Superior temporal gyrus (tissue), 1 donor: ENCODE data around the gene TMC5.

ENCODE experiments used
- DNase-seq: peaks from one replicate; pipeline ENCODE4 v3.0.0-alpha.2; 2016; ENCODE audit errors: extremely low spot score

Gene TMC5

DNA sequence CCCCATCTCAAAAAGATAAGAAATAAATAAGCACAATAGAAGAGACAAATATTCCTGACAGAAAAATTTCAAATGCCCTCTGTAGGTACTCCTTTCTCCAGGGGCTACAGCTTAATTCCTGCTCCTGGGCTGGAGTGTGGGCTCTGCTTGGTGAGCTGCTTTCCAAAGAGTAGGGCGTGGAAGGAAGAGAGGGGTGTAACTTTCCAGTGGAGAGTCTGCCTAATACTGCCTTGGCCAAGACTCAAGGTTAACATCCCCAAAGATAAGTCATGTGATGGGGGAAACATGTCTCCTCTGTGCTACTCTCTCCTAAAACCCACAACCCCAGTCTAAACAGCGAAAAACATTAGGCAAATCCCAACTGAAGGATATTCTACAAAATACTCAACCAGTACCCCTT is 42.7 kb downstream of the TMC5 start:
- no peak for DNase-seq

DNA sequence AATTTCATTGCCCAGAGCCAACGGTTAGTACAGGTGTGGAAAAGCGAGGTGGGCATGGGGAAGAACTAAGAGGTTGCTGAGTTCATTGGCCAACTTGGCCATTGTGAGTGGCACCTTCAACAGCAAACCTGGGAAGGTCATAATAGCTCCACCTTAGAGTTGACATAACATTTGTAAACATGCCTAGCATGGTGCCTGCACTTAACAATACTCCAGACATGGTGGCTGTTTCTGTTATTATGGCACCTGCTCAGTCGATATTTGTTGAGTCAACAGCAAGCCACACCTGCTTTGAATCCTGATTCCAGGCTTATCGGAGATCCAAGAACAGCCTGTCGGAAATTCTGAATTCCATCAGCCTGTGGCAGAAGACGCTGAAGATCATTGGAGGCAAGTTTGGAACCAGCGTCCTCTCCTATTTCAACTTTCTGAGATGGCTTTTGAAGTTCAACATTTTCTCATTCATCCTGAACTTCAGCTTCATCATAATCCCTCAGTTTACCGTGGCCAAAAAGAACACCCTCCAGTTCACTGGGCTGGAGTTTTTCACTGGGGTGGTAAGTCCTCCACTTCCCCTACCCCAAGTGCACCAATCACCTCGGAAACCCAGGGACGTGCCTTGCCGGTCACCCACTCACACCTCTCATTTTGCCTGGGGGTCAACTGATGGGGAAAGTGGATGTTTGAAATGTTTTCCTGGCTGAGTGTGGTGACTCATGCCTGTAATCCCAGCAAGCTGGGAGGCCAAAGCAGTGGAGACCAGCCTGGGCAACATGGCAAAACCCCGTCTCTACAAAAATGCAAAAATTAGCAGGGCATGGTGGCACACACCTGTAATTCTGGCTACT is 46.0 kb downstream of the TMC5 start:
- DNase-seq: no peak

DNA sequence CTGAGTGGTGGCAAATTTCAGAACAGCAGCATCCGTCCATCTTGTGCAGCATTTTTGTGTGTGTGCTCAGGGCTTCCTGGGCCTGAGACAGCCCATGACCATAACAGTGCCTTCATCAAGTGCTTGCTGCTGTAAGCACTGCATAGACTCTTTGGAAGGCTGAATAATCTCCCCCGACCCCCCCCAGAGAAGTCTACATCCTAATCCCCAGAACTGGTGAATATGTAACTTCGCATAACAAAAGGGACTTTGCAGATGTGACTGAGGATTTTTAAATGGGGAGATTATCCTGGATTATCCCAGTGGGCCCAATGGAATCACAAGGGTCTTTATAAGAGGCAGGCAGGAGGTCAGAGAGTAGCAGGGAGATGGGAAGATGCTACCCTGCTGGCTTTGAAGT is 50.6 kb downstream of the TMC5 start:
- DNase-seq: no peak

DNA sequence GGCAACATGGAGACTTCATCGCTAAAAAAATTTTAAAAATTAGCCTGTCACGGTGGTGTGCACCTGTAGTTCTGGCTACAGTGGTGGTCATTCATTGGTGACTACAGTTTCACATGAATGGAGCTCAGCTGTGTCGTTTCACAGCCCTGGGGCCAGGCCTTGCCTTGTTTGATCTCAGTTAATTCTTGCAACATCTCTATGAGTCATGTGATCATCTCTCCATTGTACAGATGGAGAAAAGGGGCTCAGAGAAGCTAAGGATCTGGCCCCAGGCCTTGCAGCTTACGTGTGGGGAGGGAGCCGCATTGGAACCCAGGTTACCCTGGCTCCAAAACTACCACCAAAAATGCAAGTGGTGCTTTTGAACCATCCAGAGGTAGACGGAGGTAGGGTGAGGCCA is 54.8 kb downstream of the TMC5 start:
- DNase-seq: no peak

DNA sequence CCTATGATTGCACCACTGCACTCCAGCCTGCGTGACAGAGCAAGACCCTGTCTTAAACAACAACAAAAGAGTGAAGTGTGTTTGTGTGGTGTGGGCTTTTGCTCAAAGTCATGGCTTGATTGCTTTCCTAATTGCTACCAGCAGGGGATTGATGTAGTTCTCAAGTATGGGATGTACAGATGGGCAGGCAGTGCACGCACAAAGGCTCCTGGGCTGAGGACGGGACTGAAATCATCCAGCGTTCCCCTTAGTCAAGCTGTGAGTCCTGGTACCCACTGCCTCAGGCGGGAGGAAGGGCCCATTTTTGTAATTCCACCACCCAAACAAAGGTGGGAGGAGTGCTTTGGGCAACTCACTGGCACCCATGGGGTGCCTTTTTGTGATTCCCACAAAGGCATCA is 56.9 kb downstream of the TMC5 start:
- DNase-seq: no peak

DNA sequence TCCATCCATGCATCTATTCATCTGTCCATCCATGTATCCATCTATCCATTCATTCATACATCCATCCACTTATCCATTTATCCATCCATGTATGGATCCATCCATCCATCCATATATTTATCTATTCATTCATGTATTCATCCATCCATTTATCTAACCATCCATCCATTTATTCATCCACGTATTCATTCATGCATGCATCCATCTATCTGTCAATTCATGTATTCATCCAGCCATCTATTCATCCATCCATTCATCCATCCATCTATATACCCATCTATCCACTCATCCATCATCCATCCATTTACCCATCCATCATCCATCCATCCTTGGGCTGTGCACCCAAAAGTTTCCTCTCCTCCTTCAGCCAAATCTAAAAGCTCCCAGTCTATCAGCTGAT is 60.8 kb downstream of the TMC5 start:
- no peak for DNase-seq

DNA sequence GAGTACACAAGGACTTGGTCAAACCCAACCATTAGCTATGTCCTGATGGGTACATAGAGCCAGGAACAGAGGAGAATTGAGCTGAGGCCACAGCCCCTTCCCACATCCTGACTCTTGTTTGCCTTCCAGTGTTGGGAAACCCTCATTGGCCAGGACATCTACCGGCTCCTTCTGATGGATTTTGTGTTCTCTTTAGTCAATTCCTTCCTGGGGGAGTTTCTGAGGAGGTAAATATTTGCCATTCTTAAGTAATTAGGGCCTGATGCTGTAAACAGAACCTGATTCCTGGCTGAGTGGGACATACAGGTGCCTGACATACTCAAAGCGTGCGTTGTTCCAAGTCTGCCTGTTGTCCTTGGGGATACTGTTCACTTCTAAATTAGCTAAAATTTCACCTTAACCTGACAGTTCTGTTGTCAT is 61.6 kb downstream of the TMC5 start:
- no peak for DNase-seq

DNA sequence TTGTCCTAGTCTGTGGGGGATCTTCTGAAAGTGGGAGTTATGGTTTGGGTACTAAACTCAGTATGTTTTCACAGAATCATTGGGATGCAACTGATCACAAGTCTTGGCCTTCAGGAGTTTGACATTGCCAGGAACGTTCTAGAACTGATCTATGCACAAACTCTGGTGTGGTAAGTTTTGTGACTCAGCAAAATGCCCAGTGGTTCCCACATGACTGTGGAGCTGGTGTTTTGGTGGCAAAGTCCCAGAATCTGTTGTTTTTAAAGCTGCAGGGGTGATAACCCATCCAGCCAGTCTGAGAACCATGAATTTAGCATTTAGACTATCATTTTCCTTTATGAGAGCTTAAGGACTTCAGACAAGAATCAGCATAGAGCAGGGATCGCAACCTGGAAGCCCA is 63.6 kb downstream of the TMC5 start:
- no peak for DNase-seq

DNA sequence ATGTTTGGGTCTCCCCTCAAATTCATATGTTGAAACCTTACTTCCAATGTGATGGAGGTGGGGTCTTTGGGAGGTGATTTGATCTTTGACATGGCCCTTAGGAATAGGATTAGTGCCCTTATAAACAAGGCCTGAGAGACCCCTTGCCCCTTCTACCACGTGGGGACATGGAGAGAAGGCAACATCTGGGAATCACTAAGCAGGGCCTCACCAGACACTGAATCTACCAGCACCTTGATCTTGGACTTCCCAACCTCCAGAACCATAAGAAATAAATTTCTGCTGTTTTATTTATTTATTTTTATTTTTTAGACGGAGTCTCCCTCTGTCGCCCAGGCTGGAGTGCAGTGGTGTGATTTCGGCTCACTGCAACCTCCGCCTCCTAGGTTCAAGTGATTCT is 64.1 kb downstream of the TMC5 start:
- no peak for DNase-seq

DNA sequence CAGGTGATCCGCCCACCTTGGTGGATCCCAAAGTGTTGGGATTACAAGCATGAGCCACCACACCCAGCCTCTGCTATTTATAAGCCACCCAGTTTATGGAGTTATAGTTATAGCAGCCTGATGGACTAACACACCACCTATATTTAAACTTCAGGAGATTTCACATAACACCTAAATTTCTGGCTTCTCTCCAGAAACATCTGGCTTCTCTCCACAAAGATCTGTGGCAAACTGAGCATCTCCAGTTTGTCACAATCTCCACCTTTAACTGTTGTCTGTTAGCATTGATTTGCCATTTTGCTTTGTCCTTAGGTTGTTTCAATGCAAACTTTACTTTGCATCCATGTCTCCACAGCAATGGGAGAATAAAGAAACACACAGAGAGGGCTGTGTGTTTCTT is 64.6 kb downstream of the TMC5 start:
- no peak for DNase-seq

DNA sequence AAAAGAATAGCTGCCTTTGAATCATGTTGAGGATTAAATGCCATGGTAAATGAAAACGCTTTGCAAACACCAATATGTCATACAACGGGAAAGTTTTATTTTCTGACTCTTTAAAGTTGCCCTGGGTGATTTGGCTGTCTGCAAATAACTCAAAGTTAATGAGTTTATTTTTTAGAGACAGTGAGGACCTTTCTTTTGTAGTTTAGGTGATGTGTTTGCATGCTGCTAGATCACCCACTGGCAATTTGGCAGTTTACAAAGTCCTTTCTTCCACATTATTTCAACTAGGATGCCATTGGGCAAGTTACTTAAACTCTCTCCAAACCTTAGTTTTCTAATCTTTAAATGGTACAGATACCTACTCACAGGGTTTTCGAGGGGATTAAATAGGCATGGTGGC is 66.4 kb downstream of the TMC5 start:
- no peak for DNase-seq

DNA sequence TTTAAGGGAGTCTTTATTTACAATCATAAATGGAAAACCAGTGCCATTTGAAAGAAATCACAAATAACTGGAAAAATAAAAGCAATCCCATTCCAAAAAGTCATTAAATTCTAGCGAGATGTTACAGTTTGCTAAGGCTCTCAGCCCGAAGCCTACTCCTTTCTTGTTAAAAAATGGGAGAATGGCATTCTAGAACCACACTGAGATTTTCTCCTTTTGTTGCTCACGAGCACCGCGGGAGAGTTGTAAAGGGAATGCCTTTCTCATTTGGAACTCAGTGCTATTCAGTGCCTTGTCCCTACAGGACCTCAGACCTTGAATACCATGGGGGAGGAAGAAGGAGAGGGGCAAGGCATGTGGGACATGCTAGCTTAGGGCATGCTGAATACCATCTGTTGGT is 67.9 kb downstream of the TMC5 start:
- no peak for DNase-seq

DNA sequence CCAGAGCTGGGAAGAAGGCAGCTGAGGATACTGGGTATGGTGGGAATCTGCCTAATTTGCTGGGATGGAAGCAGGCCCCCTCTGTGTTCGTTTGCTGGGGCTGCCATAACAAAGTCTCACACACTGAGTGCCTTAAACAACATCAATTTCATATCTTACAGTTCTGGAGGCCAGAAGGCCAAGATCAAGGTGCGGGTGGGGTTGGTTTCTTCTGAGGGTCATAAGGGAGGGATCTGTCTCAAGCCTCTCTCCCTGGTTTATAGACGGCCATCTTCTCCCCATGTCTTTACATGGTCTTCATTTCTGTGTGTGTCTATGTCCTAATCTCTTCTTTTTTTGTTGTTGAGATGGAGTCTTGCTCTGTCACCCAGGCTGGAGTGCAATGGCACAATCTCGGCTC is 68.4 kb downstream of the TMC5 start:
- DNase-seq: no peak

DNA sequence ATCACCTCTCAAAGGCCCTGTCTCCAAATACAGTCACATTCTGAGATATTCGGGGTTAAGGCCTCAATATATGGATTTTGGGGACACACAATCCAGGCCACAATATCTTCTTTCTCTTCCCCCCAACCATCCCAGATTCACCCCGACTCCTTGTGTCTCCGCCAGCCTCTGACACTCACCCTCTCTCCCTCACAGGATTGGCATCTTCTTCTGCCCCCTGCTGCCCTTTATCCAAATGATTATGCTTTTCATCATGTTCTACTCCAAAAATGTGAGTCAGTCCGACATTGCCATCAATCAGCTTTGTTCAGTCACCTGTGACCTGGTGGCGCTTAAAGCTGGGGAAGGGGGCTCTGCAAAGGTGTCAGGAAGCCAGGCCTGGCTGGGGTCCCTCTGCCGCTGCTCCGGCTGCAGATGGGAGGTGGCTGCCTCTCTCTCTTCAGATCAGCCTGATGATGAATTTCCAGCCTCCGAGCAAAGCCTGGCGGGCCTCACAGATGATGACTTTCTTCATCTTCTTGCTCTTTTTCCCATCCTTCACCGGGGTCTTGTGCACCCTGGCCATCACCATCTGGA is 69.2 kb downstream of the TMC5 start:
- DNase-seq: no peak

DNA sequence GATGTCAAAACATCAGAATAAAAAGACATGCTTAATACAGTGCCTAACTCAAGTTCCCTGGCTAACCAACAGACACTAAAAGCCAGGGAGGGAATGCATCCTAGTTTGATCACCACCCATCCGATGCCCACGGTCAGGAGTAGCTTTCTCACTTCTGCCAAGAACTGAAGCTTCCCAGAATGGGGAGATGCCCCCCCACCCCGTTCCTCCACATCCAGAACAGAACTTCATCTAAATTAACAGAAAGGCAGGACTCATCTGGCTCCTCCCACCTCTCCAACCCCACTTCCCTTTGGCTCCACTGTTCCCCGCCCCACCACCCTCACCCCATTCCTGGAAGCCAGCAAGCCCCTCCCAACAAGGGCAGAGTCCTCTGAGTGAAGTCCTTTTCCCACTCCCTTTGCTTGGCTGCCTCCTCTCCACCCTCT is 70.5 kb downstream of the TMC5 start:
- DNase-seq: no peak

DNA sequence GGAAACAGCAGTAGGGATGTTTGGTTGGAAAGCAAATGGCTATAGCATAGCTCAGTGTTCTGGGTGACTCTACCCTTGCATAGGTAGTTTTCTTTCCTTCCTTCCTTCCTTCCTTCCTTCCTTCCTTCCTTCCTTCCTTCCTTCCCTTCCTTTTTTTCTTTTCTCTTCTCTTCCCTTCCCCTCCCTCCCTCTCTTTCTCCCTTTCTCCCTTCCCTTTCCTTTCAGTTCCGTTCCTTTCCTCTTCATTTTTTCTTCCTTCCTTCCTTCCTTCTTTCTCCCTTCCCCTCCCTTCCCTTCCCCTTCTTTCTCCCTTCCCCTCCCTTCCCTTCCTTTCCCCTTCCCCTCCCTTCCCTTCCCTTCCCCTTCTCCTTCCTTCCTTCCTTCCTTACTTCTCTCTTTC is 72.9 kb downstream of the TMC5 start:
- DNase-seq: no peak

DNA sequence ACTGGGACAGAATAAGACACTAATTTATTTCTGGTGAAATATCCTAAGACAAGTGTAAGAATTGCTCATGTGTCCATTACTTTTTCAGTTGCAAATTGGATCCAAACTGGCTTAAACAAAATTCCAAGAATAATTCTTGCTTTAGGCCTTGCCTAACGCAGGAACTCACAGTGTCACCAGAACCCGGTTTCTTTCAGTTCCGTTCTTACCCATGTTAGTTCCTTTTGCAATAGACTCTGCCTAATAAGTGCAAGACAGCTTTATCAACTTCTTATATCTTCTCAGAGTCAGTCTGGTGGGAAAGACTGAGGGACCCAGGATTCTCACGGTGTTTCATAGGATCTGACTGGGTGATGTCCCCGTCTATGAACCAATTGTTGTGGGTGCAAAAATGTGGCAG is 79.5 kb downstream of the TMC5 start:
- DNase-seq: no peak

DNA sequence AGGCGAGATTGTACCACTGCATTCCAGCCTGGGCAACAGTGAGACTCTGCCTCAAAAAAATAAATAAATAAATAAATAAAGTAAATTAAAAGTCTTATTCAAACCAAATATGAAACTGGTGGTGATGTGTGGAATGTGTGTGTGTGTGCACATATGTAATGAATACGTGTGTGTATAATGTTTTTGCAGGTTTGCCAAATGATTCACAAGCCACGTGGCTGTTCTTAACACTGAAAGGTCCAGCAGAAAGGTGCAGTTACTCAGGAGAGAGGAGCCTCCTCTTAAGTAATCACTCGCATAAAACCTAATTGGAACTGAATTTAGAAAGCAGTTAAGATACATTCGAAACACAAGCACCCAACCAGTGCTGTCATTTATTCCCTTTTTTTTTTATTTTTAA is 81.3 kb downstream of the TMC5 start:
- DNase-seq: no peak

DNA sequence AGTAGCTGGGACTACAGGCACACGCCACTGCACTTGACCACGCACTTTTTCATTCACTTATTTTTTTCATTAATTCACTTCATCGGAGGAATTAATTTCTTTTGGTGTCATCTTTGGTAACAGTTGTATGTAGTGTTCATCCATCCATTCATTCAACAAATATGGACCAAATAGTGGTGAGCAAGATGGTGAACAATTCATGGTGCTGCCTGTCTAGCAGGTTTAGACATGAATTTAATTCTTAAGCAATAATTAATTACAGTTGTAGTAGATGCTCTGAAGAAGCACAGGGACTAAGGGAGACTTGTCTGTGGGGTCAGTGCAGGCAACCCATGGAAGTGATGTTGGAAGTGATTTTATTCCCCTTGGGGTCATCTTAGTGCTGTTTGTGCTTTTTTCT is 81.8 kb downstream of the TMC5 start:
- no peak for DNase-seq

DNA sequence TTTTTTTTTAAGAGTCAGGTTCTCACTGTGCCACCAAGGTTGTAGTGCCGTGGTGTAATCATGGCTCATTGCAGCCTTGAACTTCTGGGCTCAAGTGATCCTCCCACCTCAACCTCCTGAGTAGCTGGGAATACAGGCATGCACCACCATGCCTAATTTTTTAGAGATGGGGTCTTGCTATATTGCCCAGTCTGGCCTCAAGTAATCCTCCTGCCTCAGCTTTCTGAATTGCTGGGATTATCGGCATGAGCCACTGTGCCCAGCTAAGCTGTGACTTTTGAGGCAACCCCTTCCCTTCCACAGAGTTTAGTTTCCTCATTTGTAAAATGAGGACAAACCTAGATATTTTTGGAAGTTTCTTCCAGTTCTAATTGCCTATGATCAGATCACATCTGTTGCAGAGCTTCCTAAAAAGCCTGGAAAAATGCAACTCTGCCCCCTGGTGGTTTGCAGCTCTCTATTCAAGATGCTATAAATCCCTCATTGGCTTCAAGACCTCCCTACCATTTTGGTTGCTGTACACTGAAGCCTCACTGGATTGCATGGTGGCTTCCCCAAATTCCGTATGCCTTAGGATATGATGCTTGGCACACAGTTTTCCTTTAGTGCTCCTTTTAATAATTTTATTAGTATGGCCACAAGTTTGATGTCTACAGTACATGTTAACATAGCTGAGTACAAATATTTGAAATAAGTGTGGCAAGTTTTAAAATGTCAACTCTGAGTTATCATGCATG is 84.9 kb downstream of the TMC5 start:
- peak; percentile 92 for DNase-seq

DNA sequence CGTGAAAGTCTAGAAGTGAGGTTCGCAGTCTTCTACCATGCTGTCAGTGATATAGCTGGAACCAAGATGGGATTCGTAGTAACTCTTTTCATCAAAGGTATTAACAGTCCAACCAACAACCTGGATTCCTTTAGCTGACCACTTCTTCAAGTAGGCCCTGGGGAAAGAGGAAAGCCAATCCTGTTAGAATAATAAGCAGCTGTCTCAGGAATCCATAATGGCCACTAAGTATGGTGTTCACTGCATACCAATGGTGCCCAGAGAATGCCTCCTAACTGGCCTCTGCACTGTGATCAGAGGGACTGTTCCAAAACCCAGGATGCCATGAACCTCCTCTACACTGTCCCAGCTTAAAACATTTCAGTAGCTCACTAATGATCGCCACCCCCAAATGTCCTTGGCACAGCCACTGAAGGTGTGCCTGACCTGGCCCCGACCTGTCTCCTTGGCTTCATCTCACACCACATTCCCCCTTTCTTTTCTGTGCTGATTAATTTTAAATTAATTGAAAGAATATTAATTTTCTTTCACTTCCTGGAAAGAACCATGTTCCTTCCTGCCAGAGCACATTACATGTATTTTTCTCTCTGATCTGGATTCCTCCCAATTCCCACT is 85.9 kb downstream of the TMC5 start:
- no peak for DNase-seq

DNA sequence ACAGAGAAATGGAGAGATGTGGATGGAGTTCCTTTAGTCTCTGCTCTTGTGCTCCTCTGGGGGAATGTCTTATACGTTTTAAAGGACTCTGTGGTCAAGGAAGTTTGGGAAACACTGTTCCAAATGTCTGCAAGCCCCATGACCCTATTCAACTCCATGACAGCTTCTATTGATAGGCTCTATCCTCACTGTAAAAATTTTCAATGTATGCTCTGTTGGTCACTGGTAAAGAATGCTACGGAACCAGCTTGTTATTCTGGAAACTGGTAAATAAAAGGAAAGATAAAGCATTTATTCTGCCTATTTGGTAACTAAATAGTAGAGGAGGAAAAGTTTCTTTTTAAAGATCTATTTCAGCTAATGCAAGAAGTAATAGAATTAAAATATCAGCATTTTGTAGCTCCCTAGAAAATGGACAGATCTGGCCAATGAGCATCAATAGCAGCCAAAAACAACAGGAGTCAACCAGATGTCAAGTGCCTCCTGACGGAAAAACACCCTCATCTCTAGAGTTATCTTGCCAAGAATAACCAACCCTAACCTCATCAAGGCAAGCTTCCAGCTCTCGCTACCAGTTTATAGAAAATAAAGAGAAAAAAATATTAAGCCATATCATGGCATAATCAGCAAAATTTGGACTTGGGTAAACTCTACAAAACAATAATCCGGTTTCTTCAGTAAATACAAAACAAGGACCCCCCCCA is 88.1 kb downstream of the TMC5 start:
- DNase-seq: no peak
